Thyroid gland (tissue), 4 donors: ENCODE data around the gene FGF3.

ENCODE experiments used
- CTCF ChIP-seq, 6 experiments: fragments of 200-600 bp in 3 of 6; fragments of 450-650 bp in 3 of 6; sonication (generic) in 3 of 6; IDR thresholded peaks; one replicate each; pipeline ENCODE4 v1.5.1; 2016 to 2019; ENCODE audit warnings: antibody characterized with exemption in 6 of 6, mild to moderate bottlenecking in 2 of 6, inconsistent platforms in 1 of 6, moderate library complexity in 1 of 6
- POLR2A ChIP-seq, 2 donors: fragments of 450-650 bp; IDR thresholded peaks; one replicate each; pipeline ENCODE4 v1.6.1; 2017; ENCODE audit warnings: antibody characterized with exemption in 2 of 2, mild to moderate bottlenecking in 2 of 2, moderate library complexity in 1 of 2

- TF ChIP-seq POLR2A (IDR thresholded peaks at IDR 0.05), result no peak
- TF ChIP-seq CTCF (IDR thresholded peaks at IDR 0.05), result no peak
These were observed 42.7 kb upstream of the FGF3 start for GRCh38 chr11:69861901-69862300.
